ENCODE data around the gene LETMD1.

GRCh38 chr12:51067771-51068170 is 19.6 kb downstream of the LETMD1 start:
- TF ChIP-seq, protein P1, sequence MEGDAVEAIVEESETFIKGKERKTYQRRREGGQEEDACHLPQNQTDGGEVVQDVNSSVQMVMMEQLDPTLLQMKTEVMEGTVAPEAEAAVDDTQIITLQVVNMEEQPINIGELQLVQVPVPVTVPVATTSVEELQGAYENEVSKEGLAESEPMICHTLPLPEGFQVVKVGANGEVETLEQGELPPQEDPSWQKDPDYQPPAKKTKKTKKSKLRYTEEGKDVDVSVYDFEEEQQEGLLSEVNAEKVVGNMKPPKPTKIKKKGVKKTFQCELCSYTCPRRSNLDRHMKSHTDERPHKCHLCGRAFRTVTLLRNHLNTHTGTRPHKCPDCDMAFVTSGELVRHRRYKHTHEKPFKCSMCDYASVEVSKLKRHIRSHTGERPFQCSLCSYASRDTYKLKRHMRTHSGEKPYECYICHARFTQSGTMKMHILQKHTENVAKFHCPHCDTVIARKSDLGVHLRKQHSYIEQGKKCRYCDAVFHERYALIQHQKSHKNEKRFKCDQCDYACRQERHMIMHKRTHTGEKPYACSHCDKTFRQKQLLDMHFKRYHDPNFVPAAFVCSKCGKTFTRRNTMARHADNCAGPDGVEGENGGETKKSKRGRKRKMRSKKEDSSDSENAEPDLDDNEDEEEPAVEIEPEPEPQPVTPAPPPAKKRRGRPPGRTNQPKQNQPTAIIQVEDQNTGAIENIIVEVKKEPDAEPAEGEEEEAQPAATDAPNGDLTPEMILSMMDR (IDR thresholded peaks at IDR 0.05) = no peak
- TF ChIP-seq POLR2AphosphoS5 (IDR thresholded peaks at IDR 0.05) (no peak), POLR2A (IDR thresholded peaks at IDR 0.05) (no peak)

All from stomach (tissue), 4 donors.